Measurements from ENCODE around the gene TUBG2.

DNA sequence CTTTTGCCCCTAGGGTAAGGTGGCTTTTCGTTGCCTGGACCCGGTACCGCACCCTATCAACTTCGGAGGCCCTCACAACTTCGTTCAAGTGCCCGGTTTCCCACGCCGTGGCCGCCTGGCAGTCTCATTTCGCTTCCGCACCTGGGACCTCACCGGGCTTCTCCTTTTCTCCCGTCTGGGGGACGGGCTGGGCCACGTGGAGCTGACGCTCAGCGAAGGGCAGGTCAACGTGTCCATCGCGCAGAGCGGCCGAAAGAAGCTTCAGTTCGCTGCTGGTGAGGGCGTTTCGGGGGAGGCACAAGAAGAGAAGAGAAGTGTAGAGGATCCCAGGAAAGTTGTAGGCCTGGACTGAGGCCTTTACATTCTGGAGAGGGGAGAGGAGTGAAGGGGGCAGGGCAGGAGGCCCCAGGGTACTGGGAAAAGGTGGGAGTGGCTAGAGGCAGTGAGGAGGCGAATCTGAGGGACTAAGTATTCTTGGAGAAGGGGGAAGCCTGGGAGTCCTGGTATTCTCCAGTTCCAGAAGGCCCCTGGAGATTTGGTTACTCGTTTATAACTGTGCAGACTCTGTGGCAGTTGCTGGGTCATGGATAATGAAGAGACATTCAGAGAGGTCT, 28.7 kb downstream of the TUBG2 start:
- TF ChIP-seq, protein P1, sequence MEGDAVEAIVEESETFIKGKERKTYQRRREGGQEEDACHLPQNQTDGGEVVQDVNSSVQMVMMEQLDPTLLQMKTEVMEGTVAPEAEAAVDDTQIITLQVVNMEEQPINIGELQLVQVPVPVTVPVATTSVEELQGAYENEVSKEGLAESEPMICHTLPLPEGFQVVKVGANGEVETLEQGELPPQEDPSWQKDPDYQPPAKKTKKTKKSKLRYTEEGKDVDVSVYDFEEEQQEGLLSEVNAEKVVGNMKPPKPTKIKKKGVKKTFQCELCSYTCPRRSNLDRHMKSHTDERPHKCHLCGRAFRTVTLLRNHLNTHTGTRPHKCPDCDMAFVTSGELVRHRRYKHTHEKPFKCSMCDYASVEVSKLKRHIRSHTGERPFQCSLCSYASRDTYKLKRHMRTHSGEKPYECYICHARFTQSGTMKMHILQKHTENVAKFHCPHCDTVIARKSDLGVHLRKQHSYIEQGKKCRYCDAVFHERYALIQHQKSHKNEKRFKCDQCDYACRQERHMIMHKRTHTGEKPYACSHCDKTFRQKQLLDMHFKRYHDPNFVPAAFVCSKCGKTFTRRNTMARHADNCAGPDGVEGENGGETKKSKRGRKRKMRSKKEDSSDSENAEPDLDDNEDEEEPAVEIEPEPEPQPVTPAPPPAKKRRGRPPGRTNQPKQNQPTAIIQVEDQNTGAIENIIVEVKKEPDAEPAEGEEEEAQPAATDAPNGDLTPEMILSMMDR (IDR thresholded peaks at IDR 0.05; ENCODE audit: low read depth, low read length) = no peak
- TF ChIP-seq POLR2A (IDR thresholded peaks at IDR 0.05; ENCODE audit: extremely low read depth, insufficient read length) = no peak
- TF ChIP-seq, protein P2, sequence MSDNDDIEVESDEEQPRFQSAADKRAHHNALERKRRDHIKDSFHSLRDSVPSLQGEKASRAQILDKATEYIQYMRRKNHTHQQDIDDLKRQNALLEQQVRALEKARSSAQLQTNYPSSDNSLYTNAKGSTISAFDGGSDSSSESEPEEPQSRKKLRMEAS (IDR thresholded peaks at IDR 0.05; ENCODE audit: low read depth, low read length) = no peak
